AG09309 (cell line): ENCODE data around the gene ANKRD39.
"Not testable (repeated sequence)": the region's sequence is repeated elsewhere in the genome, so short reads cannot be mapped to it uniquely, and the experiment has no call there.

Experiments
- DNase-seq: peaks from one replicate; pipeline ENCODE4 v3.0.0-alpha.2; 2010; ENCODE audit warnings: low read depth
- H3K4me3 ChIP-seq: 2 replicates; pipeline ENCODE4 v1.5.1; 2011; ENCODE audit warnings: mild to moderate bottlenecking, low read depth, low read length, moderate library complexity; ENCODE audit not compliant: control insufficient read depth
- TF ChIP-seq, protein P1 (sequence below): IDR thresholded peaks from 2 replicates; pipeline ENCODE4 v1.5.1; 2011; ENCODE audit warnings: mild to moderate bottlenecking, low read depth, low read length, inconsistent platforms; ENCODE audit not compliant: insufficient read depth, control insufficient read depth; ENCODE audit errors: missing control alignments

ANKRD39 gene

GRCh38 chr2:96808176-96808837 lies 49.5 kb downstream of the ANKRD39 start:
- TF ChIP-seq, protein P1, sequence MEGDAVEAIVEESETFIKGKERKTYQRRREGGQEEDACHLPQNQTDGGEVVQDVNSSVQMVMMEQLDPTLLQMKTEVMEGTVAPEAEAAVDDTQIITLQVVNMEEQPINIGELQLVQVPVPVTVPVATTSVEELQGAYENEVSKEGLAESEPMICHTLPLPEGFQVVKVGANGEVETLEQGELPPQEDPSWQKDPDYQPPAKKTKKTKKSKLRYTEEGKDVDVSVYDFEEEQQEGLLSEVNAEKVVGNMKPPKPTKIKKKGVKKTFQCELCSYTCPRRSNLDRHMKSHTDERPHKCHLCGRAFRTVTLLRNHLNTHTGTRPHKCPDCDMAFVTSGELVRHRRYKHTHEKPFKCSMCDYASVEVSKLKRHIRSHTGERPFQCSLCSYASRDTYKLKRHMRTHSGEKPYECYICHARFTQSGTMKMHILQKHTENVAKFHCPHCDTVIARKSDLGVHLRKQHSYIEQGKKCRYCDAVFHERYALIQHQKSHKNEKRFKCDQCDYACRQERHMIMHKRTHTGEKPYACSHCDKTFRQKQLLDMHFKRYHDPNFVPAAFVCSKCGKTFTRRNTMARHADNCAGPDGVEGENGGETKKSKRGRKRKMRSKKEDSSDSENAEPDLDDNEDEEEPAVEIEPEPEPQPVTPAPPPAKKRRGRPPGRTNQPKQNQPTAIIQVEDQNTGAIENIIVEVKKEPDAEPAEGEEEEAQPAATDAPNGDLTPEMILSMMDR, result no peak
- no peak for DNase-seq
- H3K4me3 ChIP-seq, result no peak overlapping the region

DNA sequence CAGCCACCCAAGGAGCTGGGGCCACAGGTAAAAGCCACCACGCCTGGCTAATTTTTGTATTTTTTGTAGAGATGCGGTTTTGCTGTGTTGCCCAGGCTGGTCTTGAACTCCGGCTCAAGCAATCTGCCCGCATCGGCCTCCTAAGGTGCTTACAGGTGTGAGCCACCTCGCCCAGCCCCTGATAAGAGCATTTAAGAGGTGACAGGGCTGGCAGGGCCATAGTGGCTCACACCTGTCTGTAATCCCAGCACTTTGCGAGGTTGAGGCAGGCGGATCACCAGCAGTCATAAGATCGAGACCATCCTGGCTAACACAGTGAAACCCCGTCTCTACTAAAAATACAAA lies 50.7 kb downstream of the ANKRD39 start:
- TF ChIP-seq, protein P1, result no peak
- H3K4me3 ChIP-seq, result no peak overlapping the region

GRCh38 chr2:96806468-96807126 lies 51.2 kb downstream of the ANKRD39 start:
- TF ChIP-seq, protein P1, result no peak
- DNase-seq, result no peak
- H3K4me3 ChIP-seq, result no peak overlapping the region

More for the DNA sequence above, 50.7 kb downstream of the ANKRD39 start:
- no peak for DNase-seq

DNA sequence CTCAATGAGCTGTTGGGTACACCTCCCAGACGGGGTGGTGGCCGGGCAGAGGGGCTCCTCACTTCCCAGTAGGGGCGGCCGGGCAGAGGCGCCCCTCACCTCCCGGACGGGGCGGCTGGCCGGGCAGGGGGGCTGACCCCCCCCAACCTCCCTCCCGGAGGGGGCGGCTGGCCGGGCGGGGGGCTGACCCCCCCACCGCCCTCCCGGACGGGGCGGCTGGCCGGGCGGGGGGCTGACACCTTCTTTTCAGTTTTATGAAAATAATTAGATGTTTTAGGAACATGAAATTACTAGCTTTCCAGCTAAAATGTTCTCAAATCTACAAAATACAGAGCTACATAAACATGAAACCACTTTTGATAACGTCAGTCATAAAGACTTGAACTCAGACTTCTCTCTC lies 51.9 kb downstream of the ANKRD39 start:
- not testable (repeated sequence) for DNase-seq, H3K4me3 ChIP-seq

- no peak overlapping the region for H3K4me3 ChIP-seq
- TF ChIP-seq, protein P1, result no peak
- DNase-seq, result no peak
Measured at GRCh38 chr2:96804986-96805385, 52.8 kb downstream of the ANKRD39 start.

DNA sequence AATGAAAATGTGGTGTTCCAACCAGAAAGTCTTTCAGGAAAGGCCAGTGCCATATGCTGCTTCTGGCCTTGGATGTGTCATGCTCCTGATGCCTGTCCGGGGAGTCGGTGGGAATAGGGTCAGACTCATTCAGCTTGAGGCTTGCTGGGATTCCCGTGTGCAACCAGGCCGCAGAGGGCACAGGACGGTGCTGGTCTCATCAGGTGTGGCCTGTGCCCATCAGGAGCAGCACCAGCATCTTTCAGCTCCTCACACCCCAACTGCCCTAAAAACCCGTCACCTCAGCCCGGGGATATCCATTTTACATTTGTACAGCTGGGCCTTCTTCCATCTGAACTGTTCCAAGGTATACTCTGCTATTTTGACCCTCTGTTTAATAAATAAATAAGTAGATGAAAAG lies 55.1 kb downstream of the ANKRD39 start:
- H3K4me3 ChIP-seq, result no peak overlapping the region
- TF ChIP-seq, protein P1, result no peak
- DNase-seq, result no peak

DNA sequence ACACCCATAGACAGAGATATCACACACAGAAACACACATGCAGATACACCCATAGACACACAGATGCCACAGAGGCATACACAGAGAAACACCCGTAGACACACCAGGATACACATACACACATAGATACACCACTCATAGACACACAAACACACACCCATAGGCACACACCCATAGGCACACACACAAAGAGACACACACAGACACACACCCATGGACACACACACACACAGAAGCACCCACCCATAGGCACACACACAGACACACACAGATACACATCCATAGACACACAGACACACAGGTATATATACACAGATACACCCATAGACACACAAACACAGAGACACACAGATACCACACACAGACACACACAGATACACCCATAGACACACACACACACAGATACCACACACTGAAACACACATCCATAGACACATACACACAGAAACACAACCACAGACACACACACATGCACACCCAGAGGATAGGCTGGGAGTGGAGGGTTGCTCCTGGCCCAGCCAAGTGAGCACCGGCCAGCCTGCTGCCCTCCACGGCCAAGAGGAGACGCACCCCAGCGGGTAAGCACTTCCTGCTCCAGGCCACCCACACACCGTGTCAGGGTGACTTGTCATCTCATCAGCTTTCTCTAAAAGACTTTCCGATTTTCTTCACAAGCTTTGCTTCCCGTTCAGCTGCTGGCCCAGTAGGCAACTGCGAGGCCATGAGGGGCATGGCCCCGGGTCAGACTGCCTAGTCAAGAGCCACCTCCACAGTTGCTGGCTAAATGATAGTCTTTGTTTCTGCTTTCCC lies 55.8 kb downstream of the ANKRD39 start:
- TF ChIP-seq, protein P1, result no peak
- no peak for DNase-seq
- no peak overlapping the region for H3K4me3 ChIP-seq
